Natural killer cell (primary cell): ENCODE data around the gene KIRREL3. TPM values are rescaled to one million over a fixed set of nuclear protein-coding genes. Genes with fewer than 3 reads are reported as not detected.

Source experiments
- ATAC-seq, 3 donors: fragments of 150-1000 bp in 2 of 3; fragments of 200-7000 bp in 1 of 3; cut with Tn5 transposase; 1 replicate in 1 of 3; 2 replicates in 2 of 3; pipeline ENCODE4 v1.10.0; 2021; ENCODE audit warnings: mild to moderate bottlenecking in 2 of 3, moderate library complexity in 2 of 3
- DNase-seq, 2 donors: peaks; one replicate each; pipeline versions ENCODE4 v3.0.0 to v3.0.0-alpha.2; 2013 to 2021; ENCODE audit warnings: mixed read lengths in 1 of 2
- H3K27ac ChIP-seq: one replicate; pipeline ENCODE4 v1.5.1; 2013; ENCODE audit warnings: mild to moderate bottlenecking, low read length
- H3K27me3 ChIP-seq: one replicate; pipeline ENCODE4 v1.6.1; 2013; ENCODE audit warnings: low read length; ENCODE audit not compliant: control insufficient read depth, insufficient read depth
- H3K36me3 ChIP-seq: one replicate; pipeline ENCODE4 v1.6.1; 2013; ENCODE audit warnings: low read length; ENCODE audit not compliant: control insufficient read depth, insufficient read depth
- H3K4me1 ChIP-seq: one replicate; pipeline ENCODE4 v1.6.1; 2013; ENCODE audit warnings: low read length; ENCODE audit not compliant: control insufficient read depth, insufficient read depth
- H3K4me3 ChIP-seq: one replicate; pipeline ENCODE4 v1.5.1; 2013; ENCODE audit warnings: low read length
- H3K9me3 ChIP-seq: one replicate; pipeline ENCODE4 v1.6.1; 2013; ENCODE audit warnings: low read length; ENCODE audit not compliant: control insufficient read depth, insufficient read depth
- H3K27ac Mint-ChIP-seq, 2 donors: one replicate each; pipeline ENCODE4 v1.8.0; 2022; ENCODE audit warnings: mild to moderate bottlenecking in 2 of 2, mixed read lengths in 2 of 2, moderate library complexity in 1 of 2
- H3K27me3 Mint-ChIP-seq, 2 donors: one replicate each; pipeline ENCODE4 v1.8.0; 2022; ENCODE audit warnings: low read depth in 2 of 2, mixed read lengths in 2 of 2
- H3K36me3 Mint-ChIP-seq: one replicate; pipeline ENCODE4 v1.8.0; 2022; ENCODE audit warnings: mixed read lengths
- H3K4me1 Mint-ChIP-seq, 2 donors: one replicate each; pipeline ENCODE4 v1.8.0; 2022; ENCODE audit warnings: mixed read lengths in 2 of 2
- H3K4me3 Mint-ChIP-seq: one replicate; pipeline ENCODE4 v1.8.0; 2022; ENCODE audit warnings: mild to moderate bottlenecking, moderate library complexity, mixed read lengths
- H3K9me3 Mint-ChIP-seq, 2 donors: one replicate each; pipeline ENCODE4 v1.8.0; 2022; ENCODE audit warnings: mixed read lengths in 2 of 2
- CTCF ChIP-seq: fragments of 200-600 bp; IDR thresholded peaks from one replicate; pipeline ENCODE4 v1.8.0; 2022; ENCODE audit warnings: antibody characterized with exemption
- WGBS: methylation state at CpG from one replicate; pipeline ENCODE4 v1.1.7; 2013; ENCODE audit warnings: missing lambda C conversion rate; ENCODE audit not compliant: insufficient coverage; 5-methylcytosine and 5-hydroxymethylcytosine counted together
- intact Hi-C: fragments of 100-400 bp; cut with micrococcal nuclease; formaldehyde crosslinking; loops from one replicate; pipeline ENCODE4 v1.14.2; 2022
- total RNA-seq, 4 donors: library from RNA; stranded (reverse); fragments of 120-200 nt in 1 of 4; gene quantifications; one replicate each; pipeline versions ENCODE4 v1.2.3 to v1.2.4, GENCODE V29; 2013 to 2022

KIRREL3 gene
- total RNA-seq, 3 donors from 2014 or later (not counting 1 experiment from before 2014, with no cell fraction given) = not detected

- Histone ChIP-seq H3K27me3 (no peaks in the 10 kb centered on the region), H3K27ac (no peak overlapping the region), H3K9me3 (no peaks in the 10 kb centered on the region), H3K4me1 (peaks cover 21% of the 10 kb centered on the region), H3K36me3 (no peaks in the 10 kb centered on the region), H3K4me3 (no peak overlapping the region)
- no peaks in the 10 kb centered on the region for H3K36me3 Mint-ChIP-seq
- no peak overlapping the region for H3K27ac Mint-ChIP-seq
- WGBS = 97% methylated on average over 4 of the region's 4 CpGs
- peaks cover 5 to 14% of the 10 kb centered on the region in 2 donors for H3K4me1 Mint-ChIP-seq
- intact Hi-C loops = no loop called here
- no peak for ATAC-seq
- no peaks in the 10 kb centered on the region for H3K9me3 Mint-ChIP-seq
- DNase-seq = no peak
- H3K27me3 Mint-ChIP-seq = peaks cover 11 to 12% of the 10 kb centered on the region in 2 donors
- H3K4me3 Mint-ChIP-seq = no peak overlapping the region
- no peak for TF ChIP-seq CTCF
Measured at GRCh38 chr11:126864934-126865333, 135.6 kb downstream of the KIRREL3 start.

- 73% methylated on average over 21 of the region's 21 CpGs for WGBS
- intact Hi-C loops = loop anchor here (2.0 kb wide), 1 partner anchor 147 kb away; no protein-coding TSS in a partner anchor
- ATAC-seq (peak in 1 of 3 donors; percentile 8), DNase-seq (no peak)
- Mint-ChIP-seq H3K27me3 (peaks cover 12% of the 10 kb centered on the region in 2 donors), H3K27ac (peak overlapping the region in 1 of 2 donors; percentile 44), H3K36me3 (no peaks in the 10 kb centered on the region), H3K4me1 (peaks cover 5 to 14% of the 10 kb centered on the region in 2 donors), H3K9me3 (no peaks in the 10 kb centered on the region), H3K4me3 (no peak overlapping the region)
- TF ChIP-seq CTCF = no peak
- Histone ChIP-seq H3K27ac (no peak overlapping the region), H3K36me3 (no peaks in the 10 kb centered on the region), H3K4me1 (peaks cover 21% of the 10 kb centered on the region), H3K9me3 (no peaks in the 10 kb centered on the region), H3K4me3 (no peak overlapping the region), H3K27me3 (no peaks in the 10 kb centered on the region)
Measured at GRCh38 chr11:126863294-126863997, 137.1 kb downstream of the KIRREL3 start.

- no peaks in the 10 kb centered on the region for H3K27me3 ChIP-seq
- Mint-ChIP-seq H3K9me3 (no peaks in the 10 kb centered on the region), H3K4me1 (peaks cover 5 to 14% of the 10 kb centered on the region in 2 donors), H3K27ac (peak overlapping the region in 1 of 2 donors; percentile 44), H3K27me3 (peaks cover 9 to 12% of the 10 kb centered on the region in 2 donors), H3K36me3 (no peaks in the 10 kb centered on the region), H3K4me3 (no peak overlapping the region)
- no peak overlapping the region for H3K4me3 ChIP-seq
- H3K27ac ChIP-seq = no peak overlapping the region
- TF ChIP-seq CTCF = no peak
- 41% methylated on average over 7 of the region's 7 CpGs for WGBS
- no peaks in the 10 kb centered on the region for H3K9me3 ChIP-seq
- ATAC-seq (peak; percentile 31 to 85 (median 49)), DNase-seq (peak in 1 of 2 donors; percentile 31)
- H3K4me1 ChIP-seq = peaks cover 21% of the 10 kb centered on the region
- H3K36me3 ChIP-seq = no peaks in the 10 kb centered on the region
- intact Hi-C loops = loop anchor here (2.0 kb wide), 1 partner anchor 146 kb away; no protein-coding TSS in a partner anchor
Measured at GRCh38 chr11:126862664-126863243, 137.8 kb downstream of the KIRREL3 start.
